ENCODE measurements around the gene PTPRC.

GRCh38 chr1:198778049-198778448 lies 139.2 kb downstream of the PTPRC start:
- TF ChIP-seq CTCF (conservative IDR thresholded peaks at IDR 0.05; ENCODE audit: low read length) (no peak), EZH2phosphoT487 (IDR thresholded peaks at IDR 0.05; ENCODE audit: borderline replicate concordance, low read depth, low read length) (no peak)

All from OCI-LY7 (cell line).